Measurements from ENCODE around the gene DNAJC8.

Gene DNAJC8, protein sequence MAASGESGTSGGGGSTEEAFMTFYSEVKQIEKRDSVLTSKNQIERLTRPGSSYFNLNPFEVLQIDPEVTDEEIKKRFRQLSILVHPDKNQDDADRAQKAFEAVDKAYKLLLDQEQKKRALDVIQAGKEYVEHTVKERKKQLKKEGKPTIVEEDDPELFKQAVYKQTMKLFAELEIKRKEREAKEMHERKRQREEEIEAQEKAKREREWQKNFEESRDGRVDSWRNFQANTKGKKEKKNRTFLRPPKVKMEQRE

DNA sequence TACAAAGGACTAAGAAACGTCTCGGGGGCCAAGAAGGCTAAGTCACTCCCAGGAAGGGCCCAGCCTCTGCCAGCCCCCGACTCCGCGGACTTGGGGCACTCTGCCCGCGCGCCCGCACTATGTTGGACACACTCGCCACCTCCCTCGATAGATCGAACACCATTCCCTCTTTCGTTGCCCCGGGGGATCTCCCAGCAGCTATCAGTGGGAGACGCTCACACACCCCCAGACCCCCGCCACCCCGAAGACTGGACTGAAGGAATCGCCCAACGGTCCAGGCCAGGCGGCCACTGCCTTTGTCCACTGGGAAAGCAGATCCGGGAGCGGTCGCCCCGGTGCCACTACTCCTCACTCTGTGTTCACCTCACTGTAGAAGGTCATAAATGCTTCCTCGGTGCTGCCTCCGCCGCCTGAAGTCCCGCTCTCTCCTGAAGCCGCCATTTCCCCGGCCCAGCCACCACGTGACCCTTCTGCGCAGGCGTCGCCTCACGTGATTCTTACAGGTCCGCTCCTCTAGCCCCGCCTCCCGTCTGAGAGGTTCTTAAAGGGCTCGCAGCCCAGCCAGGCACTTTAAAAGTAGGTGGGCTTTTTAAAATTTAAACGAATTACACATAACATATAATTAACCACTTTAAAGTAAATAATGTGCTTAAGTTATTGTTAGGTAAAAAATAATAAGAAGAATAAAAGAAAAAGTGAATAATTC, at the start of gene DNAJC8:
DNAJC8 (minus strand) TSS at position 472 of the 706 bp plus-strand sequence; CDS start at position 441, 31 bp downstream.
- DNase-seq: peak; percentile 96

DNA sequence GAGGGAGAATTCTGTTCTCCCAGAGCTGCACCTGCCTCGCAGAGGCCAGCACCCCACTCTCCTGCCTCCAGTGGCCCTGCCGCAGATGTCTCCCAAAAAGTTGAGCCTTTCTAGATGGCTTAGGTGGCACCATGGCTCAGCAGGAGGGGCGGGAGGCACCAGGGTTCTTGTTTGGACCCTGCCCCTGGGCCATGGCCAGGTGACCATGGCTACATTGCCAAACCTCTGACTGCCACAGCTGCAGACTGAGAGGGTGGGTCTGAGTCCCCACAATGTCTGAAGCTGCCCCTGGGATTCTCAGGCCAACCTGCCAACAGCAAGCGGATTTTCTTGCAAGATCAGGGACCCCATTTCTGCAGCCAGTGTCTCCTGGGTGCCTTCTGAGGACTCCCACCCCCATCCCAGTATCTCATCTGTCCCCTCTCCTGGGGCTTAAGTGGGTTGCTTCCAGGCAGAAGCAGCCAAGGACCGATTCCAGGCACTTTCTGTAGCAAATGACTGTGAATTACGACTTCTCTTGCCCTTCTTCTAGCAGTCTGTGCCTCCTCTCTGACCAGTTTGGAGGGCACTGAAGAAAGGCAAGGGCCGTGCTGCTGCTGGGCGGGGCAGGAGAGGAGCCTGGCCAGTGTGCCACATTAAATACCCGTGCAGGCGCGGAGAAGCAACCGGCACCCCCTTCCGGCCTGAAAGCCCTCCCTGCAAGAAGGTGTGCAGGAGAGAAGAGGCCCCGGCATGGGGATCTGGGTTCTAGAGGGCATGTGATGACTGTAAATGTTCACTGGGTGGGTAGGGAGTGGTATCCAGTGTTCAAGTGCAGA, 49.0 kb upstream of the DNAJC8 start:
- no peak for DNase-seq

DNA sequence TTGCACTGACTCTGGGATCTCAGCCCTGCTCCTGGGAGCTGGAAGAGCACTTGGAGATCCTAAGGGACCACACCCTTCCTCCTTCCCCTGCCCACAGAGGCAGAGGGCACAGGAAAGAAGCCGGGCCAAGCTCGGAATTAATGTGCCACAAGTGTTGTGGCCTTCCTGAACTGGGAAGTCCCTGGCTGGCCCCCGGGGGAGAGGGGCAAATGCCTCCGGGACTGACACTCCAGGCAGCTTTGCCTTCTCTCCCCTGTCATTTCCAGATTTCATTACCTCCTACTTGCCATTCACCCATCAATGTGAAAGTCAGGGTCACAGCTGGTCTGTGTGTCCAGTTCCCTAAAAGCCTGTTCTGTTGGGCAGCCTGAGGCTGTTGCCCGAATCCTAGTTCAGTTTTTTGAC, 48.1 kb upstream of the DNAJC8 start:
- no peak for DNase-seq

DNA sequence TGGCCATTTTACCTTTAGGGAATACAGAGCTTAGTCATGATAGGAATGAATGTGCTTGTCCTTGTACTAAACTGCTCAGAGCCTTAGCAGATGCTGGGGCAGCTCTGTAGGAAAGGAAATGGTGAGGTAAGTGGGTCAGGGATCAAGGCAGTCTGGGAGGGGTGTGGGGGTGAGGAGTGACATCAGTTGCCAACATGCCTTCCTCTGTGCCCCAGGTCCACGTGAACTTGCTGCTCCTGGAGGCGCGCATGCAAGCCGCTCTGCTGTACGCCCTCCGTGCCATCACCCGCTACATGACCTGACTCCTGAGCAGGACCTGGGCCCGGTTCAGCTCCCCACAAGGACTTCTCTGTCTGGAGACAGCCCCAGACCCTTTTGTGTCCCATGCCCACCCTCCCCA, 47.7 kb upstream of the DNAJC8 start:
- DNase-seq: no peak

DNA sequence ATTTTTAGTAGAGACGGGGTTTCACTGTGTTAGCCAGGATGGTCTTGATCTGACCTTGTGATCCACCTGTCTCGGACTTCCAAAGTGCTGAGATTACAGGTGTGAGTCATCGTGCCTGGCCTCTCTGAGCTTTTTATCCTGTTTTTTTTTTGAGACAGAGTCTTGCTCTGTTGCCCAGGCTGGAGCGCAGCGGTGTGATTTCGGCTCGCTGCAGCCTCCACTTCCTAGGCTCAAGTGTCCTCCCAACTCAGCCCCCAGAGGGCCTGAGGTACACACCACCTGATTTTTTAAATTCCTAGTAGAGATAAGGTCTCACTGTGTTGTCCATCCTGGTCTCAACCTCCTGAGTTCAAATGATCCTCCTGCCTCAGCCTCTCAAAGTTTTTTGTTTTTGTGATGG, 46.9 kb upstream of the DNAJC8 start:
- DNase-seq: no peak

DNA sequence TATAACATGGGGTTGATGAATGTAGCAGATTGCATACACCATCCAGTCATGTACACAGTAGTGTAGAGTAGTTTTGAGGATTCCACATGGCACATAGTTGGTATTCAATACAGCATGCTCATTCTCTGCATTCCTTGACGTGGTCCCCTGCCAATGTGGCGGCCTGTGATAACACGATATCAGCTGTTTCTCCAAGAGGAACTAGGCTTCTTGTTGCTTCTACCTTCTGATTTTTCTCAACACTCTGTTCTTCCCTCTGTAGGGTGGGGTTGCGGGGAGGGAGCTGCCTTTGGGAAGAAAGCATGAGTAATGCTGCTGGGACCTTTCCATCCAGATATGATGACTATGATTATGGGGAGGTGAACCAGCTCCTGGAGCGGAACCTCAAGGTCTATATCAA, 45.9 kb upstream of the DNAJC8 start:
- DNase-seq: no peak

DNA sequence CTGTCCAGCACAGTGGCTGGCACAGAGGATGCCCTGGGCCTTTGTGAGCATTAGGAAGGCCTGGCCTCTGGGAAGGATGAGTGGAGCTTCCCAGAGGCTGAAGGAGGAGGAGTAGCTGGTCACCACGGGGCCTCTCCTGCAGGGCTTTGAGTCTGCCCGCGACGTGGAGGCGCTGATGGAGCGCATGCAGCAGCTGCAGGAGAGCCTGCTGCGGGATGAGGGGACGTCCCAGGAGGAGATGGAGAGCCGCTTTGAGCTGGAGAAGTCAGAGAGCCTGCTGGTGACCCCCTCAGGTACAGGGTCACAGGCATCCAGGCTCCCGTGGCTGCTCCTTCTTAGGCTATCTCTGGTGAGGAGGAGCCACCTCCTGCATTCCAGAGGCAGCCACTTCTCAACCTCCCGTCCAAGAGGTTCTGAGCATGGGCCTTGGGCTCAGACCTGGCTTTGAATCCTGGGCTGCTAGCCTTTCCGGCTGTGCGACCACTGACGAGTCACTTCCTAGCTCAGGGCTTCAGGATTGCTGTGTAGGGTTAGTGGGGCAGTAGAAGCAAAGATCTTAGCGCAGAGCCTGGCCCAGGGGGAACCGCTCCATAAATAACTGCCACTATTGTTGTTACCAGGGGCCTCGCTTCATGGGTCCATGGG, 40.5 kb upstream of the DNAJC8 start:
- no peak for DNase-seq

DNA sequence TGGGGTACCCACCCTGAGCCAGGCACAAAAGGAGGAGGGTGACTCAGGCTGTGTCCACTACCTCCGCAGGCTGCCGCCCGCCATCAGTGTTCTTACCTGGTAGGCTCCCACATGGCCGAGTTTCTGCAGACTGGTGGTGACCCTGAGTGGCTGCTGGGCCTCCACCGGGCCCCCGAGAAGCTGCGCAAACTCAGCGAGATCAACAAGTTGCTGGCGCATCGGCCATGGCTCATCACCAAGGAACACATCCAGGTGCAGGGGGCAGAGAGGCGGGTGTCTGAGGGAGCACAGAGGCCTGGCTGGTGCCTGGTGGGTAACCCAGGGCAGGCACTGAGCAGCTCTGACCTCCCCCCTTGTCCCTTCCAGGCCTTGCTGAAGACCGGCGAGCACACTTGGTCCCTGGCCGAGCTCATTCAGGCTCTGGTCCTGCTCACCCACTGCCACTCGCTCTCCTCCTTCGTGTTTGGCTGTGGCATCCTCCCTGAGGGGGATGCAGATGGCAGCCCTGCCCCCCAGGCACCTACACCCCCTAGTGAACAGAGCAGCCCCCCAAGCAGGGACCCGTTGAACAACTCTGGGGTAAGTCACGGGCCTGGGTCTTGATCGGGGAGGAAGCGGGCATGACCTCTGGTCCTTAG, 39.5 kb upstream of the DNAJC8 start:
- no peak for DNase-seq

DNA sequence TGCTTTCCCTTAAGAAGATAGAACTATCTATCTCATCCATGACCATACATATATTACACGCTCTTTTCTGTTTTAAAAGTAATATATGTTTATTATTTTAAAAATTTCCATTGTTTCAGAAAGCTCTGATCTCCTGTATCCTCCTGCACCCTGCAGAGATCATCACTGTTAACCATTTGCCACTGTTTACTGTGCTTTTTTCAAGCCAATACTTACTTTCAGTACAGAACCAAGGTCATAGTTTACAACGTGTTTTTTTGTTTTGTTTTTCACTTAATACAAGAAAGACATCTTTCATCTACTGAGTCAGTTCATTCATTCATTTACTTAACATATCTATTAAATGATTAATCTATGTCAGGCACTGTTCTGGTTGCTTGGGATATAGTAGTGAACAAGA, 36.7 kb upstream of the DNAJC8 start:
- no peak for DNase-seq

DNA sequence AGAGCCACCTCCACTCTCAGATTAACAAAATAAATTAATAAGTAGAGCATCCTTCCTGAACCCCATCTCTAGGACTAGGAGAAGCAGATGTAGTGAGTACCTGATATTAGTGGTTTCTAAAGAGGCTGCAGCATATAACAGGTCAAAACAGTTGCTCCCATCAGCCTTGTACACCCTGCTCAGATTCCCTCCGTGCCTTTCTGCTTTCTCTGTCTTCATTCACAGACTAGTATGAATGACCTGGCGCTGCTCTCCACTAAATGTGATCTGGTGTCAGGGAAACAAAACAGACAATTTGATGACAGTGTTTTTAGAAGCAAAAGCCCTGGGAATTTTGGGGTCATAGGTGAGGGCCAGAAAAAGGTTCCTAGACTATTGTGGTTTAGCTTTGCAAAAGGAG, 34.8 kb upstream of the DNAJC8 start:
- no peak for DNase-seq

DNA sequence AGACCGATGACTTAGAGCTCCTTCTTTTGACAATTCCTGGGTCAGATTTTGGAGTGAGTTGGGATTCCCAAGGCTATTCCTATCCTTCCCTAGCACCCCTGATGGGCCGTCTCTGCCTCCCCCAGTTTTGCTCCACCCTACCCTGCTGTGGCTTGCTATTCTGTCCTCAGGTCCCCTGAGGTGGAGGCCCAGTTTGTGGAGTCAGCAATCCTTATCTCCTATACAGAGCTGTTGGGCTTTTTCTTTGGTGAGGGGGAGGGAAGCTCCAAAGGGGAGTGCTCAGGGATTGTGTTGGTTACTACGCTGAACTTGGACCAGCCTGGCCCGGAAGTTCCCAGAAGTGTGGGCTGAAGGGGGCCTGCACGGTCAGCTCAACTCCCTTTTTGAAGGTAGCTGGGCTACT, 34.1 kb upstream of the DNAJC8 start:
- DNase-seq: no peak

DNA sequence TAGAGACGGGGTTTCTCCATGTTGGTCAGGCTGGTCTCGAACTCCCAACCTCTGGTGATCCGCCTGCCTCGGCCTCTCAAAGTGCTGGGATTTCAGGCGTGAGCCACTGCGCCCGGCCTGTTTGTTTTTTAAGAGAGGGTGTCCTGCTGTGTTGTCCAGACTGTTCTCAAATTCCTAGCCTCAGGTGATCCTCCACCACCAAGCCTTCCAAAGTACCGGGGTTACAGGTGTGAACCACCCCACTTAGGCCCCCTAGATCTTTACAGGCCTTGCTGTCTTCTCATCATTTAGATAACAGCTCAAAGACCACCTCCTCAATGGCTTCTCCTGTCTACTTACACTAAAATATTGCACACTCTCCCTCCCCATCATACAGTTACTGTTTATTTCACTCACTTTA, 32.7 kb upstream of the DNAJC8 start:
- no peak for DNase-seq

DNA sequence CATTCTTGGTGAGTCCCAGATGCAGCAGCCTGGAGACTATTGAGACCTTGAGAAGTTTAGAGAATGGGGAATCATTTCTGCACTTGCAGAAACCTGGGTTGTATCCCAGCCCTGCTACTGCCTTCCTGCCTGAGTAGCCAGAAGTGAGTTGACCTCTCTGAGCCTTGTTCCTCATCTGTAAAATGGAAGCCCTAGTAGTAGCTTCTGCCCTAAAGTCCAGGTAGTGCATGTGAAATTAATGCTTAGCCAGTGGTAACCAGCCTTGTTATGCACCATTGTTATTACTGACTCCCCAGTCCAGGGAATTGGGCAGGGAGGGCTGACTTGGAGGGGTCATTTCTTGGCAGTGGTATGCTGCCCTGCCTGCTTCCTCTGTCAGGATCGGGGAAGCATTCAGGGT, 32.1 kb upstream of the DNAJC8 start:
- DNase-seq: no peak

DNA sequence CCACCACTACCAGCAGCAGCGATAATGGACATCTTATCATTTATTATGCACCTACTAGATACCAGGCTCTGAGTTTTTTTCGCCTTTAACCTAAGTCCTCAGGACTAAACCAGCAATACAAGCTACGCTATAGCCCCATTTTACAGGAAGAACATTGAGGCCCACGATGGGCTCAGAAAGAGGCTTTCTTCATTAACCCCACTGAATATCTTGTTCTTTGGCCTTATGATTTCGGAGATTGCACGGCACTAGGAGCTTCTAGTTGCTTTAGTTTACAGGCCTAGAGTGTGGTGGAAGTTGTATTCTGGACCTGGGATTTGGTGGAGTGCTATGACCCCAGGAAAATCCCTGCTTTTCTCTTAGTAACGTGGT, 28.0 kb upstream of the DNAJC8 start:
- DNase-seq: no peak

DNA sequence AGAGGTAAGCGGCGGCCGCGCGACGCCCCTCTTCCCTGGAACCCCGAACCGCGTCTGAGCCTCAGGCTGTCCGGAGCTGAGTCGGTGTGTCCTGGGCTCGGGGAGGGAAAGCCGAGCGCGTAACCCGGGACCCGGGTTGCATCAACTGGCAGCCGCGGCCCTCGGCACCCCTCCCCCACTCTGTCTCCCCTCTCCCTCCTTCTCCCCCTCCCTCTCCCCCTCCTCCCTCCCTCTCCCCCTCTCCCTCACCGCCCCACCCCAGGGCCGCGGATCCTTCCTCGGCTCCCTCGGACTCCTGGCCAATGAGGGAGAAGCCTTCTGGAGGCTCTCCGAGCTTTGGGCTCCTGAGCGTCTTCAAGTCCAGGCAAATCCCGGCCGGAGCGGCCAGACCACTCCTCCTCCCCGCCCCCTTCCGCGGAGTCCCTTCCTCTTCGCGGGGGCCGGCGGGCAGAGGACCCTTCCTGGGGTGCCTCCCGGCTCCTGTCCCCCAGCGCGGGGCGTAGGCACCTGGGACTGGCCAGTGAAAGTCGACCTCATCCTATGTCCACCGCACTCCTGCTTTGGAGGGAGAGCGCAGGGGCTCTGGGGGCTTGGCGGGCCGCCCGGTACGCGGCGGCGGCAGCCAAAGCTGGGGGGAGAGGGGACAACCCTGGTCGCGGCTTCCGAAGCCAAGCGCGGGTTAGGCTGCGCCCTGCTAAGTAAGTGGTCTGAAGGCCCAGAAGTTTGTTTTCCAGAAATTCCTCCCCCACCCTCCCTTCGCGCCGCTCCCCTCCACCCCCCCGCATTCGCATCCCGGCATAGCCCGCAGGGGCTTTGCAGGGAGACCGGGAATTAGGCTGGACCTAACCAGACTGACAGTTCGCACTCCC, 27.3 kb upstream of the DNAJC8 start:
- DNase-seq: peak; percentile 14

DNA sequence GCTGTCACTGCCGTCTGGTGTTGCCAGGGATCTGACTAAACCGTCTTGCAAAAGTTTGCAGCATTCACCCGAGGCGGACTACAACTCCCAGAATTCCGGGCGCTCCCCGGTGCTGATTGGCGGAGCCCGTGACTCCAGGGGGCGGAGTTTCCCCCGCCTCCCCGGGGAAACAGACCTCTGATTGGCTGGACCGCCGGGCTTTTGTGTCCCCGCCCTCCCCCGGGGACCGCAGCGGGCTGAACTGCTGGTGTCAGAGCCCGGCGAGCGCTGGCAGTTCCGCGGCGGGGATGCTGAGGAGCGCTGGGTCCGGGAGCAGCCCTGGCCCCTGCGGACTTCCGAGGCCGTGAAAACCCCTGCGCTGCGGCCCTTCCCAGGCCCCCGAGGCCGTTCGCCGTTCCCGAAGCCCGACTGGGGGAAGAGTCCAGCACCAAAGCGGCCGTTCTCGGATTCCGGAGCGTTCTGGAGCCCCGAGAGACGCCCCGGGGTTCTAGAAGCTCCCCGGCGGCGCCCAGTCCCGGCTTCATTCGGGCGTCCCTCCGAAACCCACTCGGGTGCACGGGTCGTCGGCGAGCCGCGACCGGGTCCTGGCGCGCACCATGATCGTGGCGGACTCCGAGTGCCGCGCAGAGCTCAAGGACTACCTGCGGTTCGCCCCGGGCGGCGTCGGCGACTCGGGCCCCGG, 26.6 kb upstream of the DNAJC8 start, which contains the start of gene SESN2:
SESN2 (plus strand) TSS at position 267 of the 682 bp plus-strand sequence; CDS start at position 597, 330 bp downstream.
- DNase-seq: peak; percentile 98

DNA sequence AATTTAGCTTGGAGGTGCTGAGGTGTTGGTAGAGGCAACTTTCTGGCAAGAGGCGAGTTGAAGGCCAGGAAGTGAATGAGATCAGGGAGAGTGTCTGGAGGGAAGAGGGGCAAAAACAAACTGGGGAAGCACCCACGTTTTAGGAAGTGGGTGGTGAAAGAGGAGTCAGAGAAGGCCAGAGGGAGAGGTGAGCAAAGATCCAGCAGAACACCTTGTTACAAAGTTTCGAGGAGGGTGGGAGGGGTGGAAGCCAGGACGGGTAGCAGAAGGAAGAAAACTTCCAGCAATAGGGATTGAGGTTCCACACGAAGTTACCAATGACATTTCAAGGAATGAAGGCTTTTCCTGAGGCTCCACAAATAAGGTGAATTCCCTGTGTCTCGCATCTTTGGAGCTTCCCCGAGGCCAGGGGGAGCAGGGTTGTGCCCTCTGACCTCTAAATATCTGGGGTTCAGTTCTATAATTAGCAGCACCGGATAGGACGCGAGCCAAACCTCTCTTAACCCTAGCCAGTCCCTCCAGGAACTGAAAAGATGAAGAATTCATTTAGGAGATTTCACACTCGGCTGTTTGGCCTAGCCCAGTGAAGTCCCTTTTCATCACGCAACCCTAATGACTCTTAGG, 25.9 kb upstream of the DNAJC8 start:
- no peak for DNase-seq

DNA sequence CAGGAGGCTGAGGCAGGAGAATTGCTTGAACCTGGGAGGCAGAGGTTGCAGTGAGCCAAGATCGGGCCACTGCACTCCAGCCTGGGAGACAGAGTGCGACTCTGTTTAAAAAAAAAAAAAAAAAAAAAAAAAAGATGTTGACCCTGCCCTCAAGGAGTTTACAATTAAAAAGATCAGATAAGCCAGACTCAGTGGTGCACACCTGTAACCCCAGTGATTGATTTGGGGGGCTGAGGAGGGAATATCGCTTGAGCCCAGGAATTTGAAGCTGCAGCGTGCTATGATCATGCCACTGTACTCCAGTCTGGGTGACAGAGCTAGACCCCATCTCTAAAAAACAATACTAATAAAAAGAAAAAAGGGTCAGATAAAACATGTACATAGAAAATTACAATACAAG, 24.9 kb upstream of the DNAJC8 start:
- no peak for DNase-seq

DNA sequence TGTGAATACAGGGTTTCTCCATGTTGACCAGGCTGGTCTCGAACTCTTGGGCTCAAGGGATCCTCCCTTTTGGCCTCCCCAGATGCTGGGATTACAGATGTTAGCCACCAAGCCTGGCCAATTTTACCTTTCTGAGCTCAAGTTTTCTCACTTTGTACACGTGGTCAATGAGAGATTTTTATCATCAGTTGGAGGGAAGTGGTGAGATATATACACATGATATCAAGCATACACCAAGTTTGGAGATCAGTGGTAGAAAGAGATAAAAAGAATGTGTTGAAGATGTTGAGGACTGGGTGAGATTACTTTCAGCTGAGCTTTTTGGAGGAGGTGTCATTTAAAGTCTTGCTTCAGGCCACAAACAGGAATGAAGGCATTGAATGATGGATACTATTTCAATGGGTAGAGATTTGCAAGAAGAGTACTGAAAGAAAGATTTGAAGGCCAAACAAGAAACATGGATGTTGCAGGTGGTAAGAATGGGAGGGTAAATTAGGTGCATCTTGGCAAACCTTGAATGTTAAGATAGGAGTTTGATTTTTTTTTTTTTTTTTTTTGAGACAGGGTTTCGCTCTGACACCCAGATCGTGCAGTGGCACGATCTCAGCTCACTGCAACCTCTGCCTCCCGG, 23.5 kb upstream of the DNAJC8 start:
- no peak for DNase-seq

DNA sequence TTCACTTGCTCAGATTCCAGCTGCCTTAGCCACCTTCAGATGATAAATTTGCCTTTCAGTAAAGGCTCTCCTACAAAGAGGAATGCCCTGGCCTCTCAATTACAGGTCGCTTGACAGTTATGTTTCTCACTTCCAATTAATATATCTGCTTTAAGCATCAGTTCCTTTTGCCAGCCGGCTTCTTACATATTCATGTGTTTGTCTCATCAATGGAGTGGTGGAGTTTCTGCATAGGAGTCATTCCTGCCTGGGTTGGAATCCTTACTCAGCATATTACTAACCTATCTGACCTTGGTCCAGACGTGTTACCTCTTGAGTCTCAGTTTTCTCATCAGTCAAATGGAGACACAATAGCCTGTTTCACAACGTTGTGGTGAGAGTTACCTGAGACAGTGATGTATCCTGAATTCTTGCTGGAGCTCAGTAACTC, 17.1 kb upstream of the DNAJC8 start:
- DNase-seq: no peak
